ENCODE measurements around the gene MYO3A.

Gene MYO3A

GRCh38 chr10:26215935-26216584 is 282.0 kb downstream of the MYO3A start:
- DNase-seq (ENCODE audit: low spot score) = no peak

GRCh38 chr10:26216585-26217395 is 282.8 kb downstream of the MYO3A start, which contains the start of gene GAD2:
Gene GAD2 (plus strand): TSS chr10:26216774. CDS start chr10:26216810, 36 bp downstream.
- no peak for DNase-seq (ENCODE audit: low spot score)

- no peak for DNase-seq (ENCODE audit: low spot score)
These were observed 283.5 kb downstream of the MYO3A start for GRCh38 chr10:26217396-26218086.

- no peak for DNase-seq (ENCODE audit: low spot score)
These were observed 285.6 kb downstream of the MYO3A start for GRCh38 chr10:26219676-26220075.

GRCh38 chr10:26220901-26221300 is 286.9 kb downstream of the MYO3A start:
- no peak for DNase-seq (ENCODE audit: low spot score)

- DNase-seq (ENCODE audit: low spot score) = no peak
These were observed 287.5 kb downstream of the MYO3A start for GRCh38 chr10:26221541-26221940.

- DNase-seq (ENCODE audit: low spot score) = no peak
These were observed 288.5 kb downstream of the MYO3A start for GRCh38 chr10:26222563-26222962.

- no peak for DNase-seq (ENCODE audit: low spot score)
These were observed 291.3 kb downstream of the MYO3A start for GRCh38 chr10:26225322-26225721.

- no peak for DNase-seq (ENCODE audit: low spot score)
These were observed 293.8 kb downstream of the MYO3A start for GRCh38 chr10:26227786-26228185.

- no peak for DNase-seq (ENCODE audit: low spot score)
These were observed 298.1 kb downstream of the MYO3A start for GRCh38 chr10:26232174-26232573.

- no peak for DNase-seq (ENCODE audit: low spot score)
These were observed 301.7 kb downstream of the MYO3A start for GRCh38 chr10:26235761-26236160.

GRCh38 chr10:26238378-26238777 is 304.3 kb downstream of the MYO3A start:
- DNase-seq (ENCODE audit: low spot score) = no peak

- DNase-seq (ENCODE audit: low spot score) = no peak
These were observed 308.8 kb downstream of the MYO3A start for GRCh38 chr10:26242706-26243350.

GRCh38 chr10:26243351-26243720 is 309.3 kb downstream of the MYO3A start:
- DNase-seq (ENCODE audit: low spot score) = no peak

- DNase-seq (ENCODE audit: low spot score) = no peak
These were observed 315.7 kb downstream of the MYO3A start for GRCh38 chr10:26249681-26250080.

GRCh38 chr10:26251925-26252324 is 317.9 kb downstream of the MYO3A start:
- DNase-seq (ENCODE audit: low spot score) = no peak

- DNase-seq (ENCODE audit: low spot score) = no peak
These were observed 320.6 kb downstream of the MYO3A start for GRCh38 chr10:26254616-26255015.

GRCh38 chr10:26259341-26259740 is 325.3 kb downstream of the MYO3A start:
- DNase-seq (ENCODE audit: low spot score) = no peak
